Coronary artery (tissue), 2 donors: ENCODE results near the gene PCSK2.
A peak's percentile ranks its signal among the peaks of the same experiment; 100 is the strongest.

Experiments used
- DNase-seq: peaks from one replicate; pipeline ENCODE4 v3.0.0-alpha.2; 2017; ENCODE audit warnings: low spot score
- H3K27ac ChIP-seq, 2 donors: fragments of 200-600 bp; sonication (generic); one replicate each; pipeline ENCODE4 v1.5.1; 2016 to 2019
- H3K4me3 ChIP-seq: fragments of 200-600 bp; sonication (generic); 2 replicates; pipeline ENCODE4 v1.5.1; 2016; ENCODE audit warnings: mild to moderate bottlenecking, moderate library complexity
- TF ChIP-seq, protein P1 (sequence below): fragments of 200-600 bp; sonication (generic); IDR thresholded peaks from one replicate; pipeline ENCODE4 v1.5.1; 2019; ENCODE audit warnings: antibody characterized with exemption

PCSK2 gene

DNA sequence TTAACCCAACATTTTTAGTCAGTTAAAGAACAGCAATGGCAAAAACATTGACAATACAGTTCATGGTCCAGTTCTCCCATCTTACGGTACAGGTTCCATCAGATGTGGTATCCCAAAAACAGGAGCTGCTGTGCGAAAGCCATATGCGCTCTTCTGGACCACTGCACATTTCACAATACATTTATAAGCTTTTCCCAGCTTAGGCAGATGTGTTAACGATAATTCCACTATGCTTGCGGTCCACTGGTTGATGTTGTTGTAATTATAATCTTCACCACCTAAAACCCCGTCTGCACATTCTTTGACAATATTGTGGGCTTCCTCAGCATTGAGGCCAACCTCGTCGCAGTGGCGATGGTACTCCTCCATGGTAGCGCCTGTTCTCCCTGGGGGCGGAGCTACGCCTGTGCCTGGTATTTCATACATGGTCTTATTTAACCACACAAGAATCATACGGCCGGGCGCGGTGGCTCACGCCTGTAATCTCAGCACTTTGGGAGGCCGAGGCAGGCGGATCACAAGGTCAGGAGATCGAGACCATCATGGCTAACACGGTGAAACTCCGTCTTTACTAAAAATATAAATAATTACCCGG lies 252.3 kb downstream of the PCSK2 start:
- no peak for DNase-seq
- no peak overlapping the region for H3K4me3 ChIP-seq
- no peak overlapping the region for H3K27ac ChIP-seq
- TF ChIP-seq, protein P1, sequence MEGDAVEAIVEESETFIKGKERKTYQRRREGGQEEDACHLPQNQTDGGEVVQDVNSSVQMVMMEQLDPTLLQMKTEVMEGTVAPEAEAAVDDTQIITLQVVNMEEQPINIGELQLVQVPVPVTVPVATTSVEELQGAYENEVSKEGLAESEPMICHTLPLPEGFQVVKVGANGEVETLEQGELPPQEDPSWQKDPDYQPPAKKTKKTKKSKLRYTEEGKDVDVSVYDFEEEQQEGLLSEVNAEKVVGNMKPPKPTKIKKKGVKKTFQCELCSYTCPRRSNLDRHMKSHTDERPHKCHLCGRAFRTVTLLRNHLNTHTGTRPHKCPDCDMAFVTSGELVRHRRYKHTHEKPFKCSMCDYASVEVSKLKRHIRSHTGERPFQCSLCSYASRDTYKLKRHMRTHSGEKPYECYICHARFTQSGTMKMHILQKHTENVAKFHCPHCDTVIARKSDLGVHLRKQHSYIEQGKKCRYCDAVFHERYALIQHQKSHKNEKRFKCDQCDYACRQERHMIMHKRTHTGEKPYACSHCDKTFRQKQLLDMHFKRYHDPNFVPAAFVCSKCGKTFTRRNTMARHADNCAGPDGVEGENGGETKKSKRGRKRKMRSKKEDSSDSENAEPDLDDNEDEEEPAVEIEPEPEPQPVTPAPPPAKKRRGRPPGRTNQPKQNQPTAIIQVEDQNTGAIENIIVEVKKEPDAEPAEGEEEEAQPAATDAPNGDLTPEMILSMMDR, result no peak

DNA sequence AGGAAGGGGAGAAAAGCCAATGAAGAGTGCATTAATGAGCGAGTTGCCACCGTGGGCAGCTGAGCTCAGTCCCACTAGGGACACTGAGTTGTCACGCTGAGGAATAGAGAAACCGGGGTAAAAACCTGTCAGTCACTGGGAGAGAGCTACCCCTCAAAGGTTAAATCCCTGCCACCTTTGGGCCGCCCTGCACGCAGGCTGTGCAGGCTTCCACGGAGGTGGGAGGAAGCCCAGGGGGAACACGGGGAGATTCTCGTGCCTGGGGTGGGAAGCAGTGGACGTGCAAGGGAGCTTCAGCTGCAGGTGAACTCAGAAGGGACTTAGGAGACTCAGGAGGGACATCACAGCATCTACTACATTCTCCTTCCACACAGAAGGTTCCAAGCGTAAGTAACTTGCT lies 253.9 kb downstream of the PCSK2 start:
- peak; percentile 52 for DNase-seq
- TF ChIP-seq, protein P1, result no peak
- Histone ChIP-seq H3K27ac (no peak overlapping the region), H3K4me3 (no peak overlapping the region)

DNA sequence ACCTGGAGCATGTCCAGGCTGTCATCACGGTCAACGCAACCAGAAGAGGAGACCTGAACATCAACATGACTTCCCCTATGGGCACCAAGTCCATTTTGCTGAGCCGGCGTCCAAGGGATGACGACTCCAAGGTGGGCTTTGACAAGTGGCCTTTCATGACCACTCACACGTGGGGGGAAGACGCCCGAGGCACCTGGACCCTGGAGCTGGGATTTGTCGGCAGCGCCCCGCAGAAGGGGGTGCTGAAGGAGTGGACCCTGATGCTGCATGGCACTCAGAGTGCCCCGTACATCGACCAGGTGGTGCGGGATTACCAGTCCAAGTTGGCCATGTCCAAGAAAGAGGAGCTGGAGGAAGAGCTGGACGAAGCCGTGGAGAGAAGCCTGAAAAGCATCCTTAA lies 254.8 kb downstream of the PCSK2 start:
- TF ChIP-seq, protein P1, result no peak
- no peak for DNase-seq
- H3K27ac ChIP-seq, result no peak overlapping the region
- H3K4me3 ChIP-seq, result no peak overlapping the region

DNA sequence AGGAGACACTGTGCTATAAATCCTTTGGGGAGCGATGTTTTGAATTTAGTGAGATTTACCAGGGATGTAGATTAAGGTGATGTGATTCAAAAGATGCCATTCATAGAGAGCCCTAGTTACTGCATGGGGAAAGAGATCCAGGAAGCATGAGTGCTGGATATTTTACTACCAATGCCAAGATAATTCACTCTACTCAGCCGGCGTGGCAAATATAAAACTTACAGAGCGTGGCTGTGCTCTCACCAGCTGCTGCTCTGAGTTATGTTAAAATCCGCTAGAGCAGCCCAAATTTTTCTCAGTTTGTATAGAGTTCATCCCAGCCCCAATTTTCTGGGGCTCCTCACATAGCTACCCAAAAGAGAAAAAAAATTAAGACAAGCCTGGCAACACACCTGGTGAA lies 255.7 kb downstream of the PCSK2 start:
- no peak overlapping the region for H3K27ac ChIP-seq
- no peak overlapping the region for H3K4me3 ChIP-seq
- TF ChIP-seq, protein P1, result no peak
- no peak for DNase-seq

DNA sequence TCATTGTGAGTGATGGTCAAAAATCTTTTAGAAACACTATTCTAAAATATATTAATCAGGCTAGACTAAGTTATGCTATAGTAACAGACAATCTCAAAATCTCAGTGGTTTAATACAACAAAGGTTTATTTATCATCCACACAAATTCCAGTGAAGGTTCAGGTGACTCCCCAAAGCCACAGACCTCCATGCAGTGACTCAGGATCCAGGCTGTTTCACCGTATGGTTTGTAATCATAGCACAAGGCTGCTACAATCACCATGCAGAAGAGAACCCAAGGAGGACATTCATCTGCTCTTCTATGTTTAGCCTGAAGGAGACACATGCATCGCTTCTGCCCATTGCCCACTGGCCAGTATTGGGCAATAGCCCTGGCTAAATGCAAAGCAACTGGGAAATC lies 258.2 kb downstream of the PCSK2 start:
- H3K4me3 ChIP-seq, result no peak overlapping the region
- no peak for DNase-seq
- TF ChIP-seq, protein P1, result no peak
- no peak overlapping the region for H3K27ac ChIP-seq

DNA sequence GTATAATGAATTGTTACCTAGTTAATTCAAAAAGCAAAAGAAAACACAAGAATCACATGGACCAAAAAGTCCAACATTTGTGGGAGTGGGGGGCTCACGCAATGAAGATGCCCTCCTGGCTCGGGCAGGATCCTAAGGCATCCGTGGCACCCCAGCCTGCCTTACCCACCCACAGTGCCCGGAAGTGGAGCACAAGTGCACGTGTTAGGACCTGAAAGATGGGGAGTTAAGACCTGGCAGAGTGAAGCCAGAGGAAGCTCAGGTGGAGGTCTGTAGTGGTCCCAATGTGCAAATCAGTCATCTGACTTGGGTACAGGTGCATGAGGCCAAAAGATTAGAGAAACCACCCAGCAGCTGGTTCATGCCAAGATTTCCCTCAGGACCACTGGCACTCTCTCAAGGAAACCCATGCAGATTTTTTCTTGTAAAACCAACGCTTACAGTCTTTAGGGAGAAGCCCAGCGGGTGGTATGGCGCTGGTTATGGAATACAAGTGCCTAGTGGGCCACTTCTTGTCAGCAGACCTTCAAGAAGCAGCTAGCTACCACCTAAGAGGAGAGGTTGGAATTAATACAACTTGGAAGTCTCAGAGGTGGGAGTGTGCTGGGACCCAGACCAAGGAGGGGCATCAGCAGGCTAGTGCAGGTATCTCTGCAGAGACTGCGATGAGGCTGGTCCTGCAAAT lies 262.2 kb downstream of the PCSK2 start:
- TF ChIP-seq, protein P1, result no peak
- no peak overlapping the region for H3K27ac ChIP-seq
- no peak overlapping the region for H3K4me3 ChIP-seq
- DNase-seq, result peak; percentile 62

DNA sequence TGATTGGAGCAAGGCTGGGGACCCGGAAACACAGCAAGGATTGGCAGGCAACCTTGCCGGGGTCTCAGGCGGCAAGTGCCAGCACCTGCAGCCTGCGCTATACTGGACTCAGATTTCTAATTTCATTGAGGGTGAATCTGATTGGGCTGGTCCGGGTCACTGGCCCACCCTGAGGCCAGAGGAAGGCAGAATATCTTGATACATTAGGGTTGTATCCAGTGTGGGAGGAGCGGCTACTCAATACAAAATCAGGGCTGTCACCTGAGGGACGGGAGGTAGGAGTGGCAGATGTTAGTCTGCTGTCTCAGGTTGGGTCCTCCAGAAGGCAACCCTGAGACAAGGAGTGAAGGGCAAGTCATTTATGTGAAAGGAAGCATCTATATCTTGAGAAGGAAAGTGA lies 263.7 kb downstream of the PCSK2 start:
- TF ChIP-seq, protein P1, result no peak
- H3K4me3 ChIP-seq, result no peak overlapping the region
- peak; percentile 50 for DNase-seq
- H3K27ac ChIP-seq, result no peak overlapping the region
